A673 (cell line): ENCODE data around the gene DNAJC13. TPM values are rescaled to one million over a fixed set of nuclear protein-coding genes. Genes with fewer than 3 reads are reported as not detected.
A peak's percentile ranks its signal among the peaks of the same experiment; 100 is the strongest.

Experiments used
- BruUV-seq: library from RNA; stranded (reverse); fragments of 400-500 nt; replicated peaks from 2 replicates; lab custom pipeline; 2021; lab: Mats Ljungman, UMichigan
- CTCF ChIA-PET: fragments of 300-600 bp; sonication (Branson Sonifier 250); formaldehyde crosslinking; loops from one replicate; lab custom pipeline; 2022; ENCODE audit warnings: antibody characterized with exemption; lab: Charles Lee
- POLR2A ChIA-PET: fragments of 300-600 bp; sonication (Branson Sonifier 250); formaldehyde crosslinking; loops from one replicate; lab custom pipeline; 2022; ENCODE audit warnings: antibody characterized with exemption; ENCODE audit not compliant: low non-redundant PET; lab: Charles Lee
- DNase-seq: peaks from one replicate; pipeline ENCODE4 v3.0.0-alpha.2; 2015; ENCODE audit warnings: low spot score
- H3K27ac ChIP-seq: fragments of 200-600 bp; sonication (generic); 2 replicates; pipeline ENCODE4 v1.5.1; 2016; ENCODE audit warnings: mixed run types, low read depth, mild to moderate bottlenecking, mixed read lengths, antibody characterized with exemption, low read length; ENCODE audit not compliant: poor library complexity, severe bottlenecking
- H3K27me3 ChIP-seq: fragments of 200-600 bp; sonication (generic); replicated peaks from 2 replicates; pipeline ENCODE4 v1.6.1; 2017; ENCODE audit warnings: mixed run types, low read depth, mild to moderate bottlenecking, mixed read lengths, antibody characterized with exemption, low read length; ENCODE audit not compliant: insufficient read depth, poor library complexity
- H3K36me3 ChIP-seq: fragments of 200-600 bp; sonication (generic); 2 replicates; pipeline ENCODE4 v1.6.1; 2016; ENCODE audit warnings: mixed run types, mild to moderate bottlenecking, mixed read lengths, antibody characterized with exemption, low read length; ENCODE audit not compliant: insufficient read depth, poor library complexity, severe bottlenecking
- H3K4me1 ChIP-seq: fragments of 200-600 bp; sonication (generic); 2 replicates; pipeline ENCODE4 v1.6.1; 2017; ENCODE audit warnings: mixed run types, mild to moderate bottlenecking, mixed read lengths, antibody characterized with exemption, low read length; ENCODE audit not compliant: insufficient read depth, poor library complexity, severe bottlenecking
- H3K4me3 ChIP-seq: fragments of 200-600 bp; sonication (generic); 2 replicates; pipeline ENCODE4 v1.5.1; 2016; ENCODE audit warnings: low read depth, mixed run types, mild to moderate bottlenecking, mixed read lengths, low read length; ENCODE audit not compliant: poor library complexity, severe bottlenecking
- H3K9me3 ChIP-seq: fragments of 200-600 bp; sonication (generic); 2 replicates; pipeline ENCODE4 v1.6.1; 2016; ENCODE audit warnings: mixed run types, low read depth, mild to moderate bottlenecking, mixed read lengths, antibody characterized with exemption, low read length; ENCODE audit not compliant: poor library complexity, severe bottlenecking
- EZH2 ChIP-seq: fragments of 200-600 bp; sonication (generic); IDR thresholded peaks from 2 replicates; pipeline ENCODE4 v1.6.1; 2017; ENCODE audit warnings: borderline replicate concordance, low read depth, mild to moderate bottlenecking, mixed read lengths, antibody characterized with exemption, low read length; ENCODE audit not compliant: poor library complexity, severe bottlenecking
- intact Hi-C: fragments of 100-400 bp; cut with micrococcal nuclease; formaldehyde crosslinking; loops from one replicate; pipeline ENCODE4 v1.10.0; 2022; ENCODE audit not compliant: unreplicated experiment
- total RNA-seq: library from RNA; stranded (reverse); gene quantifications from 2 replicates; pipeline ENCODE4 v1.2.3, GENCODE V29; 2021
- TF ChIP-seq, protein P1 (sequence below): fragments of 300-800, 200-600 bp; sonication (generic); conservative IDR thresholded peaks from 2 replicates; pipeline ENCODE4 v1.5.1; 2017; ENCODE audit warnings: low read depth, mild to moderate bottlenecking, antibody characterized with exemption, low read length, moderate library complexity, mixed read lengths

The DNAJC13 gene
- total RNA-seq, 1 experiment from 2014 or later, result 46.0 TPM

DNA sequence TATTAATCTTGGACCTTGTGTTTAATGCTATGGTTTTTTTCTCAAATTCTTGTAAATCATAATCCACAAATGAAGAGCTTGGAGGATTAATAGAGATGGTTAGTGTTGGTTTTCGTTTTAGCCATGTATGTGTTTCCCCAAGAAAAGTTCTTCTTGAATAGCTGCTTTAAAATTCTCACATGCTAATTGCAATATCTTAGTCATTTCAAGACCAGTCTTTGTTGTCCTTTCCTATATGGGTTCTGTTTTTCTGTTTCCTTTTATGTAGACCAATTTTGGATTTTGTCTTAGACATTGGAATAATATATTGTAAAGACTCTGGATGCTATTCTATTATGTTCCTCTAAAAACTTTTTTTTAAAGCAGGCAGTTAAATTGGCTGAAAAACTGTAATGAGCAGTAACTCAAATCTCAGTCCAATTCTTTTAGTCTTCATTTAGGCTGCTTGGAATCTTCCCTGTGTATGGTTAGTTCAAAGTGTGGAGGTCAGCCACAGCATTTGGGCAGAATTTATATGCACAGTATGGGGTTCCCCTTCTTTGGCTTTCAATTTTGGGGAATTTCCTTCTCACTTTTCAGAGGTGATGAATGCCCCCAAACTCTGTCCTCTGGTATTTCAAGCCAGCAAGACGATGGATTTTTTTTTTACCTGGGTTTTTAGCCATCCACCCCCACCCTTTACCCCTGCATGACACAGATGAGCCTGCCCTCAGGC lies 39.1 kb upstream of the DNAJC13 start:
- ChIA-PET POLR2A (no interaction called here), CTCF (no interaction called here)
- DNase-seq, result no peak
- Histone ChIP-seq H3K36me3 (no peaks in the 10 kb centered on the region), H3K4me3 (no peak overlapping the region), H3K4me1 (peaks cover 15% of the 10 kb centered on the region), H3K9me3 (no peaks in the 10 kb centered on the region), H3K27ac (no peak overlapping the region), H3K27me3 (no peaks in the 10 kb centered on the region)
- intact Hi-C loops, result no loop called here
- TF ChIP-seq, protein P1, sequence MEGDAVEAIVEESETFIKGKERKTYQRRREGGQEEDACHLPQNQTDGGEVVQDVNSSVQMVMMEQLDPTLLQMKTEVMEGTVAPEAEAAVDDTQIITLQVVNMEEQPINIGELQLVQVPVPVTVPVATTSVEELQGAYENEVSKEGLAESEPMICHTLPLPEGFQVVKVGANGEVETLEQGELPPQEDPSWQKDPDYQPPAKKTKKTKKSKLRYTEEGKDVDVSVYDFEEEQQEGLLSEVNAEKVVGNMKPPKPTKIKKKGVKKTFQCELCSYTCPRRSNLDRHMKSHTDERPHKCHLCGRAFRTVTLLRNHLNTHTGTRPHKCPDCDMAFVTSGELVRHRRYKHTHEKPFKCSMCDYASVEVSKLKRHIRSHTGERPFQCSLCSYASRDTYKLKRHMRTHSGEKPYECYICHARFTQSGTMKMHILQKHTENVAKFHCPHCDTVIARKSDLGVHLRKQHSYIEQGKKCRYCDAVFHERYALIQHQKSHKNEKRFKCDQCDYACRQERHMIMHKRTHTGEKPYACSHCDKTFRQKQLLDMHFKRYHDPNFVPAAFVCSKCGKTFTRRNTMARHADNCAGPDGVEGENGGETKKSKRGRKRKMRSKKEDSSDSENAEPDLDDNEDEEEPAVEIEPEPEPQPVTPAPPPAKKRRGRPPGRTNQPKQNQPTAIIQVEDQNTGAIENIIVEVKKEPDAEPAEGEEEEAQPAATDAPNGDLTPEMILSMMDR, result no peak
- TF ChIP-seq EZH2, result no peak
- no TSS peak for BruUV-seq

DNA sequence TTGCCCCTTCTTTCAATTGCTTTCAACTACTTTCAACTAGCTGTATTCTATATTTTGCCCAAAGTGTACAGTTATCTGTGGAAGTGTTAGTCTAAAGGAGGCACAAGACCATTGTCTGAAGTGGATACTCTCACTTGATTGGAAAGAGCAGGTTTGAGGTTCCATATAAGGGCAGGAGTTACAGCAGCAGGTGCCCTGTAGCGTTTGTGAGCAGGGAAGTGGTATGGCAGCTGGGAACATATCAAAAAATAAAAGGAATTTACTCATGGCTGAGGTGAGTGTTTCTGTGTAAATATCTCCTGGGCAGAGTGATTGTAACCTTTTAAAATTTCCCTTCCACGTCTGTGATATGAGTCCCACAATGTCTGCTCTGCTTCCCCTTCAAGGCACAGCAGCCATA lies 38.5 kb upstream of the DNAJC13 start:
- no peak for DNase-seq
- H3K27ac ChIP-seq, result no peak overlapping the region
- ChIA-PET CTCF (no interaction called here), POLR2A (no interaction called here)
- intact Hi-C loops, result no loop called here
- no TSS peak for BruUV-seq
- H3K9me3 ChIP-seq, result no peaks in the 10 kb centered on the region
- TF ChIP-seq, protein P1, result no peak
- TF ChIP-seq EZH2, result no peak
- peaks cover 15% of the 10 kb centered on the region for H3K4me1 ChIP-seq
- no peaks in the 10 kb centered on the region for H3K27me3 ChIP-seq
- H3K4me3 ChIP-seq, result no peak overlapping the region
- no peaks in the 10 kb centered on the region for H3K36me3 ChIP-seq

- ChIA-PET POLR2A (no interaction called here), CTCF (no interaction called here)
- Histone ChIP-seq H3K27ac (no peak overlapping the region), H3K36me3 (no peaks in the 10 kb centered on the region), H3K9me3 (no peaks in the 10 kb centered on the region), H3K4me1 (peaks cover 15% of the 10 kb centered on the region), H3K27me3 (no peaks in the 10 kb centered on the region), H3K4me3 (no peak overlapping the region)
- BruUV-seq, result no TSS peak
- DNase-seq, result peak; percentile 42
- intact Hi-C loops, result no loop called here
- TF ChIP-seq, protein P1, result no peak
- TF ChIP-seq EZH2, result no peak
Observed at GRCh38 chr3:132380920-132381319, 36.4 kb upstream of the DNAJC13 start.
